ENCODE measurements around the gene GABRB1.

- TF ChIP-seq EZH2phosphoT487 (IDR thresholded peaks at IDR 0.05; ENCODE audit: insufficient read depth, low read depth) (no peak), EZH2 (IDR thresholded peaks at IDR 0.05; ENCODE audit: insufficient read depth, poor library complexity, severe bottlenecking) (no peak)
These were observed 182.6 kb downstream of the GABRB1 start for GRCh38 chr4:47213971-47214370.
